Stimulated activated CD8-positive, alpha-beta memory T cell treated with anti-CD3 and anti-CD28 coated beads, Interleukin-2, amount 100 ng/mL, for 48 hours (primary cell): Measurements from ENCODE around the gene COL9A3.
"Not testable (repeated sequence)": the region's sequence is repeated elsewhere in the genome, so short reads cannot be mapped to it uniquely, and the experiment has no call there.

ENCODE experiments used
- DNase-seq, 2 donors: peaks; one replicate each; pipeline ENCODE4 v3.0.0-alpha.2; 2020; ENCODE audit warnings: low read depth in 2 of 2

COL9A3 gene

DNA sequence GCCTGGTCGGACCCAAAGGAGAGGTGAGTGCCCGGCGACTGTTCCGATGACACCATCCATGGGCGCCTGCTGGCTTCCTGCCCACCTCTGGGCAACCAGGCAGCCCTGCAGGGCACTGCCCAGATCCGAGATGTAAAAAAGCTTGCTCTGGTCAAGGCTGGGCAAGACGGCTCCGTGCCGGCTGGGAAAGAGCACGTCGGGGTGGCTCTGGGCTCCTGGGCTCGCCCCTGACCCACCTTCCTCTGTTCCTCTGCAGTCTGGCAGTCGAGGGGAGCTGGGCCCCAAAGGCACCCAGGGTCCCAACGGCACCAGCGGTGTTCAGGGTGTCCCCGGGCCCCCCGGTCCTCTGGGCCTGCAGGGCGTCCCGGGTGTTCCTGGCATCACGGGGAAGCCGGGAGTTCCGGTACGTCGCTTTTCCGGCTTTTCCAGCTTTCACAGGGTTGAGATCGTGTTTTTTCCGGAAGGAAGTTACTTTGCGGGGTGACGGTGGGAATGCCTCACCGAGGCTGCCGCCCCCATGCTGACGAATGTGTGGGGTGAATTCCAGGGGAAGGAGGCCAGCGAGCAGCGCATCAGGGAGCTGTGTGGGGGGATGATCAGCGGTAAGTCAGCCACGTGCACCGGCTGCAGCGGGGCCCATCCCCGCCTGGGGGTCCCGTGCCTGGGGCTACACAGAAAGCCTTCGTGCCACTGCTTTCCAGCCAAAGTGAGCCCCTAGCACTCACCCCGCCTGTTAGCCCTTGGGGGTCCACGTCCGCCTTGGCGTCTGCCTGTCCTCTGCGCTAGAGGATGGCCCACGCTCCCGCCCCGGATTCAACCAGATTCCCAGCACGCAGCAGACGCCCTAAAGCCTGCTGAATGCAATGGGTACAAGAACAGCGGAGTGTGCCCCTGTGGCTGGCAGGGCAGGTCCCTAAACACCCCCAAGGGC is 19.3 kb downstream of the COL9A3 start:
- no peak for DNase-seq

- DNase-seq = no peak
Observed at GRCh38 chr20:62836967-62837490, 20.2 kb downstream of the COL9A3 start.

- DNase-seq = no peak
Observed at GRCh38 chr20:62837790-62838127, 20.9 kb downstream of the COL9A3 start.

DNA sequence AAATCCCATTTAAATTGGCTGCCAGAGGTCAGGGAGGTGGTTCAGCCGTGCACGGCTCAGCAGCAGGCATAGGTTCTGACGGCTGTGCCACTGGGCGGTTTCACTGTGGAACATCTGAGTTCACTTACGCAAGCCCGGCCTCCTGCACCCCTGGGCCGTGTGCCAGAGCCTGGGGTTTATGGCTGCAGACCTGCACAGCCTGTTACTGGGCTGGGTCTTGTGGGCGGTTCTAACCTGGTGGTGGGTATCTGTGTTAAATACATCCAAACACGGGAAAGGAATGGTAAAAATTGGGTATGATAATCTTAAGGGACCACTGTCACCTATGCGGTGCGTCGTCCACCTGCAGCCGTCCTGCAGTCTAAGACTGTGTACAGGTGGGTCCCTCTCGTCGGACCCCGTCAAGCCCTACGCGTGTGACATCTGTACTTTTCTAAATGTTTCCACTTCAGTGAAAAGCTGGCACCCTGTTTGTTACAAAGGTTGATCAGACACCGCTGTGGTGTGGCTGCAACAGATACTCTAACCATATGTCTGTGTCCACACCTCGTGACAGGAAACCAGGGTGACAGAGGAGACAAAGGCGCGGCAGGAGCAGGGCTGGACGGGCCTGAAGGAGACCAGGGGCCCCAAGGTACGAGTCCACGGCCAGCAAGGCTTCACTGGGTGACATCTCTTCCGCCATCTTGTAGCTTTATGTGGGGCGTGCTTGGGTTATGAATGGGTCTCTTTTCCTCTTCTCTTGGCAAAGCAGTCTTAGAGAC is 21.5 kb downstream of the COL9A3 start:
- no peak for DNase-seq

- no peak for DNase-seq
Observed at GRCh38 chr20:62839261-62839660, 22.4 kb downstream of the COL9A3 start.

DNA sequence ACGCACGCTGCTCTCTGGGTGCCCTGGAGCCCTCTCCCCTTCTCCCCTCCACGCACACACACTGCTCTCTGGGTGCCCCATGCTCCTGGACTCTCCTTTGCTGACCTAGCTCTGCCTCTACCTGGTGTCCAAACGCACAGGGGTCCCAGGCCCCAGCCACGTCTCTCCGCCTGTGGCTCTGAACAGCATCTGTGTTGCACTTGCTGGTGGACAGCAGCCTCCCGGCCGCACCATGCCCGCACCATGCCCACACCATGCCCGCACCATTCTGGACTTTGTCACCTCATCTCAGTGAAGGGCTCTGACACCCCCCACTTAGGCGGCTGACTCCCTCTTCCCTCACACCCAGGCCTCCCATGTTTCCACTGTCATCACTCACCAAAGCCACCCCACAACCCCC is 23.0 kb downstream of the COL9A3 start:
- no peak for DNase-seq

DNA sequence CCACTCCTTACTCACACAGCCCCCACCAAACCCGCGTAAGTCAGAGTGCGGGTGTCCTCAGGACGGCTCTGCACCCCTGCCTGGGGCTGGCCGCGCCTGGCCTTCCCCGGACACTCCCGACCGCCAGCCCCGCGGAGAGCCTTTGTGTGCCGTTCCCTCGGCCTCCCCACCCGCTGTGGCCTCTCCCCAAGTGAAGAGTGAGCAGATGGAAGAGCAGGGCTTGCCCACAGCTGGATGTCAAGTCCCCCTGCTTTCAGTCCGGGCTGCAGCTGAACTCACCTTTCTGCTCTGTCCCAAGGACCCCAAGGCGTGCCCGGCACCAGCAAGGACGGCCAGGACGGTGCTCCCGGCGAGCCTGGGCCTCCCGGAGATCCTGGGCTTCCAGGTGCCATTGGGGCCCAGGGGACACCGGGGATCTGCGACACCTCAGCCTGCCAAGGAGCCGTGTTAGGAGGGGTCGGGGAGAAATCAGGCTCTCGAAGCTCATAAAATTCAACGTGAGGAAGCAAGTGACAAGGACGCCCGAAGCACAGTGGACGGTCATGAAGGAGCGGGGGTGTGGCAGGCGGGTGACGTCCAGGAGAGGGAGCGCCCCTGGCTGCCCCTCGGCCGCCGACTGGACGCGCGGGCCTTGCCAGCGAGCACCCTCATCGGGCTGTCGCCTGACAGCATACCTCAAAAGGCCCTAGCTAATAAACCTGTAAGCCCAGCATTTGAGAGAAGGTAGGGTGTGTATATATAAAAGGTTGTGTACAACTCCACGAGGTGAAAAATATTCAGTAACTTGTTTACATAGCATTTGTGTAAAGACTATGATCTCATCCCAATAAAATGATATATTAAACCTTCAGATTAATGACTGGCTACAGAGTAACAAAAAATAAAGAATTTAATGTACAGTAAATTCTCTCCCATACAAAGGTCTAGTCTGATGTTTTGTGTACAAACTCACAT is 23.7 kb downstream of the COL9A3 start:
- no peak for DNase-seq

GRCh38 chr20:62841705-62842212 is 24.9 kb downstream of the COL9A3 start:
- no peak for DNase-seq

GRCh38 chr20:62843656-62844055 is 26.8 kb downstream of the COL9A3 start:
- DNase-seq = no peak

- DNase-seq = no peak
Observed at GRCh38 chr20:62844182-62844581, 27.3 kb downstream of the COL9A3 start.

DNA sequence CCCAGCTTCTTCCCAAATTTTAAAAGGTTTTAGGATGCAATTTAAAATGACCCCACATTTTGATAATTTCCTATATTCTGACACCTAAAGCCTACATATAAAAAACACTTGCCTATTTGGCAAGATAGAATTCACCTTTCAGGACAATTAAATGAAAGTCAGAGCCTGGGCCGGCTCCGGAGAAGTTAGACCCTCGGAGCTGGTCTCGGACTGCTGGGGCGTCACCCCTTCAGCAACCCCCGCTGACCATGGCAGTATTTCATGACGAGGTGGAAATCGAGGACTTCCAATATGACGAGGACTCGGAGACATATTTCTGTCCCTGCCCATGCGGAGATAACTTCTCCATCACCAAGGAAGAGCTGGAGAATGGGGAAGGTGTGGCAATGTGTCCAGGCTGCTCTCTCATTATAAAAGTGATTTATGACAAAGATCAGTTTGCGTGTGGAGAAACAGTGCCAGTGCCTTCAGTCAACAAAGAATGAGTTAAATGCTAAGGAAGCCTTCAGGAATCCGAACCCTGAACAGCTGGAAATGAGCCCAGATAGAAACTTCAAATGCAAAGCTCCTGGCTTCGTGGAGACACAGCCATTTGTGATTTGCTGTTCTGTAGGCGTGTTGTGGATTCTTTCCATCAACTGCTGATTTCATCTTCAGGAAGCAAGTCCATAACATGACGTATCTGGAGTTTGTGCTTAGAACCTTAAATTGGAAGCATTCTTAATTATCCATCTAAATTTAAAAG is 28.7 kb downstream of the COL9A3 start:
- no peak for DNase-seq

DNA sequence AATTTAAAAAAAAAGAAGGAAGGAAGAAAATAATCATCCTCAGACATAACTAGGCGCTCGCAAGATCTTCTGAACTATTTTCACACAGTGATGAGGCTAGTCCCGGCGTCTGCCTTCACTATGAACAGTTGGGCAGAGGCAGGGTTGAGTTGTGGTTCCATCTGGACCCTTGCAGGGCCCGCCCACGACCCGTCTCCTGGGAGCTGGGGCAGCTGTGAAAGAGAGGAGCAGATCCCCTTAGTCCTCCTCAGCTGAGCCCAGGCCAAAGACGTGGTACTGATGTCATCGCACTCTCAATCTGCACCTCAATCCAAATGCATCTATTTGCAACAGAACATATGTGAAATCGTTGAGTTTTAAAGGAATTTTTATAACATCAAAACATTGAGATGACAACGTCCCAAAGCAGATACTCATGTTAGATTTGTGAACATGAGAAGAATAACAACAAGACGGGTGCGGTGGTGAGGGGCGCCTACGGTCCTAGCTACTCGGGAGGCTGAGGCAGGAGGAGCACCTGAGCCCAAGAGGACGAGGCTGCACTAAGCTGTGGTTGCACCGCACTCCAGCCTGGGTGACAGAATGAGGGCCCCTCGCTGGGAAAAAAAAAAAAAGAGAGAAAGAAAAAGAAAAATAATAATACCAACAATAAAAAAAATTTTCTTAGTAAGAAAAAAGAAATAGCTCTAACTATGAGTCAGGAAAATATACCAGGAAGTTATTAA is 29.5 kb downstream of the COL9A3 start:
- DNase-seq = no peak

GRCh38 chr20:62848917-62849316 is 32.1 kb downstream of the COL9A3 start:
- not testable (repeated sequence) for DNase-seq

DNA sequence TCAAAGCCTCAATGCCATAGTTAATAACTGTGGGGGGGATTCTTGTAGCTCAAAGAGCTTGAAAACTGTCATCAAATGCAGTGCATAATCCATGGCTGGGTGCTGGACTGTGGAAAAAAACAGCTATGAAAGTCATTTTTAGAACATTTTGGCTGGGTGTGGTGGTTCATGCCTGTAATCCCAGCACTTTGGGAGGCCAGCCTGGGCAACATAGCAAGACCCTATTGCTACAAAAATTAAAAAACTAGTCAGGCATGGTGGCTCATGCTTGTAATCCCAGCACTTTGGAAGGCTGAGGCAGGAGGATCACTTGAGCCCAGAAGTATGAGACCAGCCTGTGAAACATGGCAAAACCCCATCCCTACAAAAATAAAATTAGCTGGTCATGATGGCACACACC is 32.6 kb downstream of the COL9A3 start:
- no peak for DNase-seq

DNA sequence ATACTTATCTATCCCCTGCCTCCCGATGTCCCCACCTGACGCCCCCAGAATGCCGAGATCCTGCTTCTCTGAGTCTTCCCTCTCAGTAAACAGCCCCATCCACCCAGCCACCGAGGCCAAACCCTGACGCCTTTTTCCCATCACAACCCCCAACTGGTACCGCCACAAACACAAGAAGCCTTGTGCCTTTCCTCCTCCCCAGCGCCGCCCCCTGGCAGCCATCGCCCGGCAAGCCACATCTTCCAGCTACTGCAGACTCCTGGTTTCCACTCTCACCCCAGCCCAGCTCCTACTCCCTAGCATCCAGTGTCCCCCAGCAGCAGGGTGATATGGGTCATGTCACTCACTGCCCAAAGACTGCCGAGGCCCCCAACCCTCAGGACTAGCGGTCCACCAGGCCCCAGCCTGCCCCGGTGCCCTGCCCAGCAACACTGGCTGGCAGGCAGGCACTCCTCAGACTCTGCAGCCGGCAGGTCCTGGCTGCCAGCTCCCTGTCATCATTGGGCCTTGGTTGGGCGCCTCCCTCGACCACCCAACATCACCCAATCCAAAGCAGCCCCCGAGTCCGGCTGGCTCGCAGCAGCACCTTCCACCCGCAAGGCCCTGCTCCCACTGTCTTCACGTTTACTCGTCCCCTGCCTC is 33.6 kb downstream of the COL9A3 start:
- DNase-seq = no peak

DNA sequence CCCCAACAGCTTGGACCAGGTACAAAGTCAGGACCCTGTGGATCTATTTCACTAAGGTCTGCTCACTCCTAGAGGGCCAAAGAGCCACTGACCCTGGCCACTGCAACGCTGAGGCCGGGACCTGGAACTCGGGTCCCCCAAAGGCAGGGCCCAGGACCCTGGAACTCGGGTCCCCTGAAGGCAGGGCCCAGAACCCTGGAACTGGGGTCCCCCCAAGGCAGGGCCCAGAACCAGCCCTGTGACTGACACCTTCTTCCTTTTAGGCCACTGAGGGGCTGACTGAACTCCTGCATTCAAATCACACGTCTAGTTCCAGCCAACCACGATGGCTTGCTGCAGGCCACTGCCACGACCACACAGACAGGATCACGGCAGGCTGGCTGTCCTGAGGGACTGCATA is 35.3 kb downstream of the COL9A3 start:
- DNase-seq = no peak

DNA sequence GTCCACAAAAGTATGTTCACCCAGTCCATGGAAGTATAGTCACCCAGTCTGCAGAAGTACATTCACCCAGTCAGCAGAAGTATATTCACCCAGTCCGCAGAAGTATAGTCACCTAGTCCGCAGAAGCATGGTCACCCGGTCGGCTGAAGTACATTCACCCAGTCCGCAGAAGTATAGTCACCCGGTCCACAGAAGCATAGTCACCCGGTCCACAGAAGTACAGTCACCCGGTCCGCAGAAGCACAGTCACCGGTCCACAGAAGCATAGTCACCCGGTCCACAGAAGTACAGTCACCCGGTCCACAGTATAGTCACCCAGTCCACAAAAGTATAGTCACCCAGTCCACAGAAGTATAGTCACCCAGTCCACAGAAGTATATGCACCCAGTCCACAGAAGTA is 36.0 kb downstream of the COL9A3 start:
- DNase-seq = no peak

GRCh38 chr20:62853304-62853703 is 36.5 kb downstream of the COL9A3 start:
- DNase-seq = not testable (repeated sequence)

GRCh38 chr20:62854121-62854520 is 37.3 kb downstream of the COL9A3 start:
- DNase-seq = no peak

DNA sequence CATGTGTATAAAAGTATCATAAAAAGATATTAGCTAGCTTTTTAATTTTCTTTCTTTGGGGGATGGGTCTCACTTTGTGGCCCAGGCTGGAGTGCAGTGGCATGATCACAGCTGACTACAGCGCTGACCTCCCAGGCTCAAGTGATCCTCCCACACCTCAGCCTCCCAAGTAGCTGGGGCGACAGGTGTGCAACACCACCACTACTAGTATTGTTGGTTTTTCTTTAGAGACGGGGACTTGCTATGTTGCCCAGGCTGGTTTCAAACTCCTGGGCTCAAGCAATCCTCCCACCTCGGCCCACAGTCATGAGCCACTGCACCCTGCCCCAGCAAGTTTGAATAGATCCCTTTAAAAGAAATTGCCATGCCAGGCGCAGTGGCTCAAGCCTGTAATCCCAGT is 38.3 kb downstream of the COL9A3 start:
- DNase-seq = no peak
